Measurements from ENCODE around the gene IP6K2. TPM values are rescaled to one million over a fixed set of nuclear protein-coding genes. Genes with fewer than 3 reads are reported as not detected.

The IP6K2 gene
- total RNA-seq, 1 experiment from 2014 or later = 69.2 TPM

GRCh38 chr3:48689384-48689783, 27.6 kb downstream of the IP6K2 start:
- no peak for DNase-seq (ENCODE audit: low read depth)

- DNase-seq (ENCODE audit: low read depth) = no peak
Observed at GRCh38 chr3:48688737-48689075, 28.3 kb downstream of the IP6K2 start.

GRCh38 chr3:48688032-48688736, 28.8 kb downstream of the IP6K2 start:
- no peak for DNase-seq (ENCODE audit: low read depth)

- DNase-seq (ENCODE audit: low read depth) = no peak
Observed at GRCh38 chr3:48687220-48687678, 29.8 kb downstream of the IP6K2 start.

- DNase-seq (ENCODE audit: low read depth) = no peak
Observed at GRCh38 chr3:48686538-48687219, 30.3 kb downstream of the IP6K2 start.

GRCh38 chr3:48685603-48686511, 31.2 kb downstream of the IP6K2 start, which contains the start of gene NCKIPSD:
Gene NCKIPSD (minus strand): TSS chr3:48685915. CDS start chr3:48685807, 108 bp downstream.
- peak; percentile 76 for DNase-seq (ENCODE audit: low read depth)

- no peak for DNase-seq (ENCODE audit: low read depth)
Observed at GRCh38 chr3:48685293-48685602, 31.8 kb downstream of the IP6K2 start.

GRCh38 chr3:48684480-48685143, 32.4 kb downstream of the IP6K2 start:
- DNase-seq (ENCODE audit: low read depth) = peak; percentile 45

GRCh38 chr3:48684054-48684349, 33.0 kb downstream of the IP6K2 start:
- DNase-seq (ENCODE audit: low read depth) = no peak

GRCh38 chr3:48682786-48683185, 34.2 kb downstream of the IP6K2 start:
- no peak for DNase-seq (ENCODE audit: low read depth)

- DNase-seq (ENCODE audit: low read depth) = no peak
Observed at GRCh38 chr3:48681974-48682610, 34.9 kb downstream of the IP6K2 start.

- DNase-seq (ENCODE audit: low read depth) = no peak
Observed at GRCh38 chr3:48681541-48681880, 35.5 kb downstream of the IP6K2 start.

GRCh38 chr3:48680811-48681540, 36.0 kb downstream of the IP6K2 start:
- DNase-seq (ENCODE audit: low read depth) = no peak

- no peak for DNase-seq (ENCODE audit: low read depth)
Observed at GRCh38 chr3:48679411-48680391, 37.3 kb downstream of the IP6K2 start.

- no peak for DNase-seq (ENCODE audit: low read depth)
Observed at GRCh38 chr3:48678566-48679380, 38.2 kb downstream of the IP6K2 start.

- DNase-seq (ENCODE audit: low read depth) = no peak
Observed at GRCh38 chr3:48678056-48678455, 39.0 kb downstream of the IP6K2 start.

GRCh38 chr3:48674505-48674904, 42.5 kb downstream of the IP6K2 start:
- DNase-seq (ENCODE audit: low read depth) = no peak

- DNase-seq (ENCODE audit: low read depth) = no peak
Observed at GRCh38 chr3:48672522-48672921, 44.5 kb downstream of the IP6K2 start.

- DNase-seq (ENCODE audit: low read depth) = no peak
Observed at GRCh38 chr3:48664929-48665328, 52.1 kb downstream of the IP6K2 start.

All from LHCN-M2 (cell line).